HEK293T (cell line): ENCODE measurements around the gene TMEM106C.

ENCODE experiments used
- ARNT ChIP-seq: fragments of 450-650 bp; IDR thresholded peaks from 2 replicates; pipeline ENCODE4 v1.6.1; 2017; ENCODE audit warnings: mild to moderate bottlenecking
- ELF4 ChIP-seq: fragments of 450-650 bp; IDR thresholded peaks from 2 replicates; pipeline ENCODE4 v1.6.1; 2017; ENCODE audit warnings: antibody characterized with exemption
- FOXA1 ChIP-seq: fragments of 450-650 bp; IDR thresholded peaks from 2 replicates; pipeline ENCODE4 v1.6.1; 2016; ENCODE audit warnings: mild to moderate bottlenecking
- LEF1 ChIP-seq: fragments of 450-650 bp; IDR thresholded peaks from 2 replicates; pipeline ENCODE4 v1.6.1; 2017; ENCODE audit warnings: mild to moderate bottlenecking, borderline replicate concordance
- ZNF384 ChIP-seq: fragments of 450-650 bp; IDR thresholded peaks from 2 replicates; pipeline ENCODE4 v1.6.1; 2016

GRCh38 chr12:47977772-47978597 lies 14.6 kb downstream of the TMEM106C start:
- TF ChIP-seq LEF1 = no peak
- TF ChIP-seq ELF4 = no peak
- TF ChIP-seq ARNT = no peak
- TF ChIP-seq FOXA1 = no peak
- TF ChIP-seq ZNF384 = no peak
